Right lobe of liver (tissue), 6 donors: ENCODE results near the gene DNMT3A. TPM values are rescaled to one million over a fixed set of nuclear protein-coding genes. Genes with fewer than 3 reads are reported as not detected.

Experiments
- ATAC-seq, 4 donors: fragments of 200-7000 bp; cut with Tn5 transposase; one replicate each; pipeline ENCODE4 v1.9.1; 2020; ENCODE audit warnings: mild to moderate bottlenecking in 4 of 4, moderate library complexity in 4 of 4
- DNase-seq, 3 donors: peaks; one replicate each; pipeline ENCODE4 v3.0.0-alpha.2; 2020
- H3K27ac ChIP-seq, 3 donors: fragments of 200-600 bp; one replicate each; pipeline ENCODE4 v1.8.0; 2022
- H3K27me3 ChIP-seq, 2 donors: fragments of 200-600 bp; one replicate each; pipeline ENCODE4 v1.8.0; 2022
- H3K36me3 ChIP-seq, 4 donors: fragments of 200-600 bp; sonication (generic) in 1 of 4; one replicate each; pipeline versions ENCODE4 v1.5.1 to v1.8.0; 2017 to 2022; ENCODE audit warnings: control low read depth in 1 of 4
- H3K4me1 ChIP-seq, 4 donors: fragments of 200-600 bp; sonication (generic) in 1 of 4; one replicate each; pipeline versions ENCODE4 v1.5.1 to v1.8.0; 2017 to 2022; ENCODE audit warnings: control low read depth in 1 of 4
- H3K4me3 ChIP-seq, 3 donors: fragments of 200-600 bp; one replicate each; pipeline ENCODE4 v1.8.0; 2022
- H3K9me3 ChIP-seq, 4 donors: fragments of 200-600 bp; sonication (generic) in 1 of 4; one replicate each; pipeline versions ENCODE4 v1.5.1 to v1.8.0; 2017 to 2022; ENCODE audit warnings: control low read depth in 1 of 4
- CTCF ChIP-seq, 4 donors: fragments of 200-600 bp in 3 of 4; fragments of 450-650 bp in 1 of 4; IDR thresholded peaks; one replicate each; pipeline versions ENCODE4 v1.5.1 to v1.8.0; 2016 to 2022; ENCODE audit warnings: antibody characterized with exemption in 4 of 4, mild to moderate bottlenecking in 2 of 4
- POLR2A ChIP-seq: fragments of 450-650 bp; IDR thresholded peaks from one replicate; pipeline ENCODE4 v1.6.1; 2017; ENCODE audit warnings: antibody characterized with exemption, mild to moderate bottlenecking
- WGBS: methylation state at CpG from one replicate; pipeline ENCODE4 v1.1.6; 2018; ENCODE audit warnings: low coverage, low lambda C conversion rate; ENCODE audit not compliant: insufficient coverage; ENCODE audit errors: missing lambda C conversion rate; 5-methylcytosine and 5-hydroxymethylcytosine counted together
- intact Hi-C, 2 donors: fragments of 100-400 bp; cut with DNase I; formaldehyde crosslinking; loops; one replicate each; pipeline versions ENCODE4 v1.11.2 to v1.14.1; 2022
- total RNA-seq, 6 experiments: library from RNA; depleted of rRNA in 2 of 6; stranded (reverse); fragments of >200 nt in 2 of 6; fragmentation: NEBNext Ultra II Directional in 3 of 6; extraction: Animal tissue kit (Norgen Biotek cat#: 25700) in 3 of 6; gene quantifications; one replicate each; pipeline versions ENCODE4 v1.1.0 to v1.2.4, GENCODE V29; 2016 to 2023
- donor health status: DM: no; HTN: yes; CAD: no.
- donor health status: DM: no; HTN: no; CAD: no.
- donor health status: DM: no; HTN: no; CAD: no.
- donor health status: DM: no; HTN: yes; CAD: no.
- donor health status: DM: no; HTN: yes; CAD: no.

Gene DNMT3A
- total RNA-seq, 6 experiments from 2014 or later = 4.9 to 13.3 (median 9.3) TPM

- Histone ChIP-seq H3K4me1 (no peaks in the 10 kb centered on the region), H3K9me3 (no peaks in the 10 kb centered on the region), H3K36me3 (no peaks in the 10 kb centered on the region), H3K4me3 (no peak overlapping the region), H3K27ac (no peak overlapping the region), H3K27me3 (no peaks in the 10 kb centered on the region)
- intact Hi-C loops = no loop called here
- ATAC-seq = no peak
- 88% methylated on average over 3 of the region's 3 CpGs for WGBS
- TF ChIP-seq POLR2A = no peak
- TF ChIP-seq CTCF (IDR thresholded peaks at IDR 0.05) = no peak
- DNase-seq = no peak
Observed at GRCh38 chr2:25269233-25269632, 72.5 kb downstream of the DNMT3A start.

- no peak for TF ChIP-seq CTCF (IDR thresholded peaks at IDR 0.05)
- no peak for TF ChIP-seq POLR2A
- Histone ChIP-seq H3K27me3 (no peaks in the 10 kb centered on the region), H3K4me3 (no peak overlapping the region), H3K27ac (no peak overlapping the region), H3K9me3 (no peaks in the 10 kb centered on the region), H3K4me1 (no peaks in the 10 kb centered on the region), H3K36me3 (no peaks in the 10 kb centered on the region)
- no peak for DNase-seq
- ATAC-seq = no peak
- WGBS = 96% methylated on average over 5 of the region's 10 CpGs
- intact Hi-C loops = no loop called here
Observed at GRCh38 chr2:25268139-25268538, 73.6 kb downstream of the DNMT3A start.

GRCh38 chr2:25266399-25266798 lies 75.3 kb downstream of the DNMT3A start:
- no peak for ATAC-seq
- TF ChIP-seq CTCF (IDR thresholded peaks at IDR 0.05) = no peak
- no peak for TF ChIP-seq POLR2A
- no peak overlapping the region for H3K4me3 ChIP-seq
- DNase-seq = no peak
- intact Hi-C loops = no loop called here
- no peak overlapping the region for H3K27ac ChIP-seq
- H3K9me3 ChIP-seq = no peaks in the 10 kb centered on the region
- H3K36me3 ChIP-seq = no peaks in the 10 kb centered on the region
- no peaks in the 10 kb centered on the region for H3K4me1 ChIP-seq
- no peaks in the 10 kb centered on the region for H3K27me3 ChIP-seq

DNA sequence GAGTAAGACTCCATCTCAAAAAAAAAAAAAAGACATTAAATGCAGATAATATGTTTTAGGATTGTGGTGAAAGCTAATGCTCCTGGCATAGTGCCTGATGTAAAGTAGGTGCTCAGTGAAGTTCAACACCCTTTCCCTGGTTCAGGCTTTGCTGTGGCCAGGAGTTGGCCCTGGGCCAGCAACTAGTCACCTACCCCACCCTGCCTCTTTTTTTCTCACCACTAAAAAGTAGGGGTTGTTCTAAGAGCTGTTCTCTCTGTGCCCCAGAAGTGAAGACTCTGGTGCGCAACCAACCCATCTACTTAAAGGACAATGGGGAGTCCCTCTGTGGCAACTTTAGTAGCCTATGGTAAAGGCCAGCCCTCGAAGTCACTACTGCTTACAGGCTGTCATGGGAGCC lies 75.9 kb downstream of the DNMT3A start:
- no peaks in the 10 kb centered on the region for H3K27me3 ChIP-seq
- no peak for TF ChIP-seq CTCF (IDR thresholded peaks at IDR 0.05)
- no peak for TF ChIP-seq POLR2A
- DNase-seq (no peak), ATAC-seq (no peak)
- H3K4me3 ChIP-seq = no peak overlapping the region
- H3K4me1 ChIP-seq = no peaks in the 10 kb centered on the region
- intact Hi-C loops = no loop called here
- H3K27ac ChIP-seq = no peak overlapping the region
- no peaks in the 10 kb centered on the region for H3K9me3 ChIP-seq
- WGBS = 80% methylated on average over 1 of the region's 2 CpGs
- H3K36me3 ChIP-seq = no peaks in the 10 kb centered on the region

DNA sequence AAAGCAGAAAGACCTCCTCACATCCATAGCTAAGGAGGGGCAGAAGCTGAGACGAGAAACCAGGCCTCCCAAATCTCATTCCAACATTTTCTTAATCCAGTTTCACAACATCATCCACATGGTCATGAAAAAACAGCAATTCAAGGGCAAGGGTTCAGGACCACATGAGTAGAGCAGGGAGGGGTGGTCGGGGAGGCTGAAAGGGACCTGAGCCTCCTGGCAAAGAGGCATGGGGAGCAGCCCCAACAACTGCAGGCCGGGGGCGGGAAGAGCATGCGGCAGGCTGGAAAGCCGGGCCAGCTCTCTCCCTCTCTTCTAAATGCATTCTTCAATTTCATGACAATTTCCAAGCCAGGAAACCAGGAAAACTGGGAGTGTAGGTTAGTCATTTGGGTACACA lies 76.7 kb downstream of the DNMT3A start:
- DNase-seq (no peak), ATAC-seq (no peak)
- Histone ChIP-seq H3K27me3 (no peaks in the 10 kb centered on the region), H3K9me3 (no peaks in the 10 kb centered on the region), H3K4me3 (no peak overlapping the region), H3K4me1 (no peaks in the 10 kb centered on the region), H3K27ac (no peak overlapping the region), H3K36me3 (no peaks in the 10 kb centered on the region)
- TF ChIP-seq CTCF (IDR thresholded peaks at IDR 0.05) (no peak), POLR2A (no peak)
- intact Hi-C loops = no loop called here
- 94% methylated on average over 2 of the region's 6 CpGs for WGBS
